ENCODE data around the gene APOBEC3H.

GRCh38 chr22:39128508-39128907, 31.5 kb downstream of the APOBEC3H start:
- TF ChIP-seq CTCF (IDR thresholded peaks at IDR 0.05) = no peak
- no peak for TF ChIP-seq POLR2A (IDR thresholded peaks at IDR 0.05)
